Bronchial epithelial cell (primary cell): ENCODE results near the gene BARX2. TPM values are rescaled to one million over a fixed set of nuclear protein-coding genes. Genes with fewer than 3 reads are reported as not detected.
A peak's percentile ranks its signal among the peaks of the same experiment; 100 is the strongest.

ENCODE experiments used
- DNase-seq: peaks from one replicate; pipeline ENCODE4 v3.0.0-alpha.2; 2010; ENCODE audit warnings: low read depth
- FAIRE-seq: peaks from 2 replicates; lab custom pipeline; 2011; peaks lifted over from hg19 to GRCh38; lab: Jason Lieb, UNC
- H3K27me3 ChIP-seq: 2 replicates; pipeline ENCODE4 v1.5.1; 2011; ENCODE audit warnings: low read length; ENCODE audit not compliant: control insufficient read depth, insufficient read depth
- H3K36me3 ChIP-seq: 2 replicates; pipeline ENCODE4 v1.5.1; 2011; ENCODE audit warnings: low read length; ENCODE audit not compliant: control insufficient read depth, insufficient read depth
- H3K4me3 ChIP-seq: 2 replicates; pipeline ENCODE4 v1.5.1; 2011; ENCODE audit warnings: mild to moderate bottlenecking, low read depth, low read length, control low read depth
- total RNA-seq: library from RNA; depleted of rRNA; stranded (reverse); fragments of >200 nt; gene quantifications from 2 replicates; pipeline ENCODE4 v1.2.1, GENCODE V29; 2014
- TF ChIP-seq, protein P1 (sequence below): IDR thresholded peaks from 2 replicates; pipeline ENCODE4 v1.5.1; 2011; ENCODE audit warnings: mild to moderate bottlenecking, moderate library complexity, low read length, control low read depth, inconsistent platforms; ENCODE audit not compliant: insufficient read depth, severe bottlenecking

Gene BARX2
- total RNA-seq, 1 donor from 2014 or later, result 2.9 TPM

DNA sequence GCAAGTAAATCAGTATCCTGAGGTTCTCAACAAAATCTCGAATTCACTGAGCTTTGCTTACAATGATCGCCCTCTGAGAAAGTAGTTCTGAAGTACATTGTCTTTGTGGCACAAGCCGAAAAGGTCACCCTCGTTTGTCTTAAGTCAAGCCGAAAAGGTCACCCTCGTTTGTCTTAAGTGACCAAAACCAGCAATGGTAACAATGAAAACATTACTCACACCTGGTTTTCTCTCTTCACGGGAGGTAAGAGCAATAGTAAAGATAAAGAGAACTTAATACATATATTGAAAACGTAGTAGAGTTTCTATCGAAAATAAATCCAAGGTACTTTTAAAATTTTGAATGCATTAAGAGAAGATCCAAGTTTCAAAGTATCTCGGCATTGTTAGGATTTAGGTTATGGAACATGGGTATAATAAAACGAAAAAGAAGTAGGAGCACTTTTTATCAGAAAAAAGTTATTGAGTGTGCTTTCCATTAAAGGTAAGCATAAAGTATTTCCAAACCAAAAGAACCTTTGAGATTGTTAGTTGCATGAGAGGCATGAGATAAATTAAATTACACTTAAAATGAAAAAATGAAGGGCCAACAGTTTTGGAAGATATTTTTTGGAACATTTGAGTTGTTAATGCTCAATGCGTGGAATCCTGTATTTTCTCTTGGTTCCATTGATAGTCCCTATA, 1.2 kb downstream of the BARX2 start:
- FAIRE-seq (no peak), DNase-seq (no peak)
- Histone ChIP-seq H3K27me3 (peaks cover 13% of the 10 kb centered on the region), H3K4me3 (peak overlapping the region; percentile 51), H3K36me3 (no peaks in the 10 kb centered on the region)
- TF ChIP-seq, protein P1, sequence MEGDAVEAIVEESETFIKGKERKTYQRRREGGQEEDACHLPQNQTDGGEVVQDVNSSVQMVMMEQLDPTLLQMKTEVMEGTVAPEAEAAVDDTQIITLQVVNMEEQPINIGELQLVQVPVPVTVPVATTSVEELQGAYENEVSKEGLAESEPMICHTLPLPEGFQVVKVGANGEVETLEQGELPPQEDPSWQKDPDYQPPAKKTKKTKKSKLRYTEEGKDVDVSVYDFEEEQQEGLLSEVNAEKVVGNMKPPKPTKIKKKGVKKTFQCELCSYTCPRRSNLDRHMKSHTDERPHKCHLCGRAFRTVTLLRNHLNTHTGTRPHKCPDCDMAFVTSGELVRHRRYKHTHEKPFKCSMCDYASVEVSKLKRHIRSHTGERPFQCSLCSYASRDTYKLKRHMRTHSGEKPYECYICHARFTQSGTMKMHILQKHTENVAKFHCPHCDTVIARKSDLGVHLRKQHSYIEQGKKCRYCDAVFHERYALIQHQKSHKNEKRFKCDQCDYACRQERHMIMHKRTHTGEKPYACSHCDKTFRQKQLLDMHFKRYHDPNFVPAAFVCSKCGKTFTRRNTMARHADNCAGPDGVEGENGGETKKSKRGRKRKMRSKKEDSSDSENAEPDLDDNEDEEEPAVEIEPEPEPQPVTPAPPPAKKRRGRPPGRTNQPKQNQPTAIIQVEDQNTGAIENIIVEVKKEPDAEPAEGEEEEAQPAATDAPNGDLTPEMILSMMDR, result no peak

DNA sequence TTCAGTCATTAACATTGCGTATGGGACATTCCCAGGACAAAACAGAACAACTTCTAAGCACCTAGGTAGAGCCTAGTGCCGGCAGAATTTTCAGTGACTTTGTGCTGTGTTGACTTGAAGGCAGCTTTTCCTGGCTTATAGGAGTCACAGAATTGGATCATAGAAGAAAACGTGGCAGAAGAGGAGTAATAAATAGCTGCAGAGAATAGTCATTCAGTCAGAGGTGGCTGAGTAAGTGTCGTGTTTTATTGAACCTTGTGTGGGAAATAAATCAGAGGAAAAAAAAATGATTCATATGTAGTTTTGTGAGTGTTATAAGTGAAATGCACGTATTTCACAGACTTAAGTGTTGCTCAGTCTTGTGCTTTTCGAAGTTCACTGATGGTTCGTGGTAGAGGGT, 2.1 kb downstream of the BARX2 start:
- DNase-seq (peak; percentile 59), FAIRE-seq (no peak)
- H3K27me3 ChIP-seq, result peaks cover 10% of the 10 kb centered on the region
- H3K36me3 ChIP-seq, result no peaks in the 10 kb centered on the region
- H3K4me3 ChIP-seq, result peak overlapping the region; percentile 18
- TF ChIP-seq, protein P1, result no peak

DNA sequence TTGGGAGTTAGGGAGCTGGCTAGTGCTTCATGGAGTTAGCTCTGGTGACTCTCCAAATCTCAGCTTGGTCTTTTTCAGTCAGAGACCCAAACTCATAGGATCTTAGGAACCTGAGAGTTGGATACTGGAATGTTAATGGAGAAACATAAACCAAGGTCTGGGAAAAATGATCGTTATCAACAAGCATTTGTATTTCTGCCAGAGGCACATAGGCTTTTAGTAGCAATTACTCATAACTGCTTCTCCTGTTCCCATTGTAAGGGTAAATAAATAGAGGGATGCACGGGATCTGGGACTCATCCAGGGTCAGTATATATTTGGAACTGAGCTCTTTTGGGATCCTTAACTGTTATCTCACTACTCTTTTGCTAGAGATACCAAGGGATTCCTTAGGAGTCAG, 4.8 kb downstream of the BARX2 start:
- TF ChIP-seq, protein P1, result no peak
- H3K36me3 ChIP-seq, result no peaks in the 10 kb centered on the region
- H3K4me3 ChIP-seq, result no peak overlapping the region
- DNase-seq (no peak), FAIRE-seq (no peak)
- H3K27me3 ChIP-seq, result no peaks in the 10 kb centered on the region

DNA sequence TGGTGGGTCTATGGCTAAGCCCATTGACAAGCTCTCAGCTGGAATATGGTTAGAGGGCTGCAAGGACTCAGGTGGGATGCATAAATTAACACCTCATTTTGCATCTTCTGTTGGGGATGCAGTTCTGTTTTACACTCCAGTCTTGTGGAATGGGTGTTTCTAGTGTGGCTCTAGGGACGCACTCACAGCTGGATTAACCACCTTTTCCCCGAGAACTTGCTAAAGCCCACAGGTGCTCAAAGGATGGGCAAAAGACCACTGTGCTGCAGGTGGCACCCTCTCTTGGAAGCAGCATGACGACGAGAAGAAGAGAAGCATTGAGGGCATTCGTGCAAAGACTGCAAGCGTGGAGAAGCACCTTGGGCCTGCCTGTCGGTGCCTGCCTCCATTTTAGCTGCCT, 6.9 kb downstream of the BARX2 start:
- H3K27me3 ChIP-seq, result no peaks in the 10 kb centered on the region
- H3K4me3 ChIP-seq, result no peak overlapping the region
- no peaks in the 10 kb centered on the region for H3K36me3 ChIP-seq
- TF ChIP-seq, protein P1, result no peak
- FAIRE-seq (no peak), DNase-seq (no peak)

DNA sequence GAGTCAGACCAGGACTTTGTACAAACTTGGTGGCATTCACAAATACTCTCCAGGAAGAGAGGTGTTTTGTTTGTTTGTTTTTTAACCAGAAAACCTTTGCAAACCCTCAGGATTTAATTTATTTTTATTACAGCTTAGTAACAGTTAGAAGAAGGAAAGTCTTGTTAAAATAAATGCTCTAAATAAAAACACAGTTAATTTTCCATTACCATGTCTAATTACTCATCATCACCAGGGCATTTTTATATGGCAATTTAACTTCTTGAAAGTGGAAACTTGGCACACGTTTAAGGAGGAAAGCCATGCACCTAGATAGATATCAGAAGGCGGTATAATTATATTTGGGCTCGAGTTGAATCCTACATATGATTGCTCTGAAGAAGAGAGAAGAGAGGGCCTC, 7.4 kb downstream of the BARX2 start:
- H3K4me3 ChIP-seq, result no peak overlapping the region
- TF ChIP-seq, protein P1, result no peak
- no peak for DNase-seq
- H3K27me3 ChIP-seq, result no peaks in the 10 kb centered on the region
- no peak for FAIRE-seq
- no peaks in the 10 kb centered on the region for H3K36me3 ChIP-seq

DNA sequence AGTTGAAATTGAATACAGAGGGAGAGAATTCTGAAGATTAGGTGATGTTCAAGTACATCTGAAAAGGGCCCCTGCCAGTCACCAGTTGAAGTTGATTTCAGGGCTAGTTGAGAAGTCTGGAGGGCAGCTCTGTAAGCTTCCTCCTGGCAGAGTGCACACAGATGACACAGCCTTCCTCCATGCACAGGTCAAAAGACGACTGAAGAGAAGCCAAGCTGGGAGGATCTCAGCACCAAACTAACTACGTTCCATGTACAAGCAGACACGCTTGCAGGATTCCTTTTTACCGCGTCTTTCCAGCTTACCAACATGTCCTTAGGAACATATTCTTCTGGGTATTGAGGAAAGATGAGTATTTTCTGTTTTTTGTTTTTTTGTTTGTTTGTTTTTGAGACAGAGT, 7.9 kb downstream of the BARX2 start:
- no peak overlapping the region for H3K4me3 ChIP-seq
- no peaks in the 10 kb centered on the region for H3K27me3 ChIP-seq
- TF ChIP-seq, protein P1, result no peak
- FAIRE-seq, result no peak
- no peak for DNase-seq
- H3K36me3 ChIP-seq, result no peaks in the 10 kb centered on the region
